ENCODE results near the gene TMEM69. TPM values are rescaled to one million over a fixed set of nuclear protein-coding genes. Genes with fewer than 3 reads are reported as not detected.
"Not testable (repeated sequence)": the region's sequence is repeated elsewhere in the genome, so short reads cannot be mapped to it uniquely, and the experiment has no call there.

Gene TMEM69
- total RNA-seq, 1 experiment from 2014 or later = 18.3 TPM

GRCh38 chr1:45730780-45731319 is 42.9 kb downstream of the TMEM69 start:
- DNase-seq (ENCODE audit: low spot score) = no peak

GRCh38 chr1:45739137-45739536 is 51.2 kb downstream of the TMEM69 start:
- DNase-seq (ENCODE audit: low spot score) = no peak

- DNase-seq (ENCODE audit: low spot score) = not testable (repeated sequence)
Measured at GRCh38 chr1:45739641-45740156, 51.7 kb downstream of the TMEM69 start.

Other genes starting within 250 kb of the TMEM69 start
- gene TESK2, start 197.0 kb upstream of the TMEM69 start, total RNA-seq (2014; rRNA removed; shearing (Covaris generic)) = 2.0 and 2.9 TPM in 2 replicates
- 0.71 and 1.5 TPM in 2 replicates for gene CCDC163, start 188.1 kb upstream of the TMEM69 start, total RNA-seq (2014; rRNA removed; shearing (Covaris generic))
- 6.8 and 6.9 TPM in 2 replicates for gene MMACHC, start 187.9 kb upstream of the TMEM69 start, total RNA-seq (2014; rRNA removed; shearing (Covaris generic))
- 630 and 644 TPM in 2 replicates for gene PRDX1, start 166.3 kb upstream of the TMEM69 start, total RNA-seq (2014; rRNA removed; shearing (Covaris generic))
- 145 and 161 TPM in 2 replicates for gene AKR1A1, start 137.4 kb upstream of the TMEM69 start, total RNA-seq (2014; rRNA removed; shearing (Covaris generic))
- 100 and 105 TPM in 2 replicates for gene NASP, start 104.1 kb upstream of the TMEM69 start, total RNA-seq (2014; rRNA removed; shearing (Covaris generic))
- 0.86 and 1.3 TPM in 2 replicates for gene CCDC17, start 64.1 kb upstream of the TMEM69 start, total RNA-seq (2014; rRNA removed; shearing (Covaris generic))
- gene GPBP1L1, start 1.6 kb upstream of the TMEM69 start, total RNA-seq (2014; rRNA removed; shearing (Covaris generic)) = 49.3 and 51.1 TPM in 2 replicates
- 1.5 and 2.9 TPM in 2 replicates for gene IPP, start 62.5 kb downstream of the TMEM69 start, total RNA-seq (2014; rRNA removed; shearing (Covaris generic))
- gene MAST2, start 115.4 kb downstream of the TMEM69 start, total RNA-seq (2014; rRNA removed; shearing (Covaris generic)) = 25.4 and 27.0 TPM in 2 replicates